GM12872 (cell line): ENCODE data around the gene MAPT.

Experiments
- CTCF ChIP-seq: IDR thresholded peaks from 3 replicates; pipeline ENCODE4 v1.5.1; 2011; ENCODE audit warnings: low read depth, mild to moderate bottlenecking, low read length, moderate library complexity; ENCODE audit not compliant: insufficient read depth

MAPT gene

GRCh38 chr17:45990886-45991285, 96.5 kb downstream of the MAPT start:
- TF ChIP-seq CTCF: no peak

- no peak for TF ChIP-seq CTCF
These were observed 97.0 kb downstream of the MAPT start for GRCh38 chr17:45991341-45991740.

GRCh38 chr17:45992175-45992574, 97.8 kb downstream of the MAPT start:
- no peak for TF ChIP-seq CTCF

- TF ChIP-seq CTCF: no peak
These were observed 98.5 kb downstream of the MAPT start for GRCh38 chr17:45992904-45993303.

GRCh38 chr17:45993962-45994627, 99.7 kb downstream of the MAPT start:
- TF ChIP-seq CTCF: no peak

GRCh38 chr17:45994987-45995386, 100.6 kb downstream of the MAPT start:
- TF ChIP-seq CTCF: no peak

- no peak for TF ChIP-seq CTCF
These were observed 101.4 kb downstream of the MAPT start for GRCh38 chr17:45995627-45996270.
